ENCODE results near the gene HPS6.

GRCh38 chr10:102064868-102065560, at the start of gene HPS6:
- TF ChIP-seq CTCF (IDR thresholded peaks at IDR 0.05 in 8 of 11, conservative IDR thresholded peaks at IDR 0.05 in 3 of 11) (peak in 8 of 11 experiments; percentile 10 to 67 (median 34)), POLR2A (IDR thresholded peaks at IDR 0.05) (peak in 2 of 3 donors; percentile 26 to 32), POLR2AphosphoS5 (IDR thresholded peaks at IDR 0.05) (peak; percentile 84 to 91 (median 90))
